Effector CD8-positive, alpha-beta T cell (primary cell): Measurements from ENCODE around the gene ZNF420.
A peak's percentile ranks its signal among the peaks of the same experiment; 100 is the strongest.
"Not testable (repeated sequence)": the region's sequence is repeated elsewhere in the genome, so short reads cannot be mapped to it uniquely, and the experiment has no call there.

Experiments used
- DNase-seq: peaks from one replicate; lab custom pipeline; 2025; lab: John Stamatoyannopoulos, UW
- total RNA-seq, 4 experiments: gene quantifications; one replicate each; lab custom pipeline; 2026; lab: John Stamatoyannopoulos, UW

Gene ZNF420
- 32.4 to 56.1 (median 43.0) reads per million in 4 experiments for total RNA-seq

- DNase-seq: peak; percentile 83
Observed at GRCh38 chr19:37077934-37078716, at the start of gene ZNF420. TSS of gene ZNF420 (plus strand) at chr19:37078433. CDS start at chr19:37089119, 10,686 bp downstream.

DNA sequence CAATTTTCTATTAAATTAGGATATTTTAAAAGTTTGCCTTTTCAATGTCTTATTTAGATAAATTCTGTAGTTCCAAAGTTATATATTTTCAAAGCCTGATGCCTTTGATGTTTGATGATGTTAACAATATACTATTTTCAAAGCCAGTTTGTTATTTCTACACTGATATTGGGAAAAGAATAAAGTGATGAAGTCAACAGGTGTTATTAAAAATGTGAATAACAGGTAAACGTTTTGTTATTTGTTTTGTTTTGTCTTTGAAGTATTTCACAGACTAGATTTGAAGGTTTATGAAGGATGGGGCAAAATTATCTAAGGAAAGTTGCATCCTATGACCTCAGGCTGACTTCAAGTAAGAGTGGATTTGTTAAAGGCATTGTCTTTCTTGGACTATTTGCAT lies 33.1 kb upstream of the ZNF420 start:
- no peak for DNase-seq

- no peak for DNase-seq
Observed at GRCh38 chr19:37055330-37055729, 22.9 kb upstream of the ZNF420 start.

DNA sequence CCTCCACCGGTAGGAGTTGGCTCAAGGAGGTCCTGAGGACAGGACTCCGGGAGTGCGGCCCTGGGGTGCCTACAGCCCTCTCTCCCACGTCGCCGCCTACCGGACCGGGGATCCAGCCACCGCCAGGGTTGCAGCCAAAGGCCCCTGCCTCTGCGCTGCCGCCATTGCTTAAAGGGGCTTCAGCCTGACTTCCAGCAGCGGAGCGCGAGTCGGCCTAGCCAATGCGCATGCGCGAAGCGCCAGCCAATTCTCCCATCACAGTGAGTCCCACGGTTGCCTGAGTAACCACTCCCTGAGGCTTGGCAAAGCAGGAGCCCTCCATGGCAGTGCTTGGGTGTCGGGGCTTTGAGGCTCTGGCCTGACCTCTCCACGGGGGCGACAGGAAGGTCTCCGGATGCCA lies 21.5 kb upstream of the ZNF420 start:
- no peak for DNase-seq

- no peak for DNase-seq
Observed at GRCh38 chr19:37059142-37059541, 19.1 kb upstream of the ZNF420 start.

- DNase-seq: not testable (repeated sequence)
Observed at GRCh38 chr19:37064886-37065285, 13.3 kb upstream of the ZNF420 start.

- DNase-seq: no peak
Observed at GRCh38 chr19:37074111-37074510, 4.1 kb upstream of the ZNF420 start.

DNA sequence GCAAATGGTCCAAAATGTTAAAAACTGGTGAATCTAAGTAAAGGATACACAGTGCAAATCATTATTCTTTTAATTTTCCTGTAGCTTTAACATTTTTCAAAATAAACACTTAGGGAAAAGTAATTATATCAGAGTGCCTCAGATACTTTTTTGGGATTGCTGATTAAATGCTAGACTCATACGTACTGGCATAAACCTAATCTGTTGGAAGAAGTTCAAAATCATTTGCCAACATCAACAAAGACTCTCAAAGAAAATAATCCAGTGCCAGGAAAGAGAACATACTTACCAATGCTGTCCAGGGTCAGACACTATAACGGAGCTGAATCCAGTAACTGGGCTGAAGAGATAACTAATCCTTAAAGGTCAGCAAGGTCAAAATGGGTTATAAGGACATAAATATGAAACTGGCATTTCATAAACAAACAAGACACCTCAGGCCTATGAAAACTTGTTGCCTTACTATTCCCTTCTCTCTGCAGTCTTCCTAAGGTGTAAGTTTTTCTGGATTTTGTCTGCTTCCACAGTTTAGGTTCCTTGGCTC lies 3.3 kb upstream of the ZNF420 start:
- DNase-seq: no peak

DNA sequence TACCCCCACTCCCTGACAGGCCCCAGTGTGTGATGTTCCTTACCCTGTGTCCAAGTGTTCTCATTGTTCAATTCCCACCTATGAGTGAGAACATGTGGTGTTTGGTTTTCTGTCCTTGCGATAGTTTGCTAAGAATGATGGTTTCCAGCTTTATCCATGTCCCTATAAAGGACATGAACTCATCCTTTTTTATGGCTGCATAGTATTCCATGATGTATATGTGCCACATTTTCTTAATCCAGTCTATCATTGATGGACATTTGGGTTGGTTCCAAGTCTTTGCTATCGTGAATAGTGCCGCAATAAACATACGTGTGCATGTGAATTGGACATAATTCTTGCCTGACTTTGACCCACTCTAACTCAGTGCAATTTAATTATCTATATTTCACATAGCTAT lies 1.7 kb upstream of the ZNF420 start:
- DNase-seq: not testable (repeated sequence)

GRCh38 chr19:37077501-37077933 lies 716 bp upstream of the ZNF420 start:
- no peak for DNase-seq

DNA sequence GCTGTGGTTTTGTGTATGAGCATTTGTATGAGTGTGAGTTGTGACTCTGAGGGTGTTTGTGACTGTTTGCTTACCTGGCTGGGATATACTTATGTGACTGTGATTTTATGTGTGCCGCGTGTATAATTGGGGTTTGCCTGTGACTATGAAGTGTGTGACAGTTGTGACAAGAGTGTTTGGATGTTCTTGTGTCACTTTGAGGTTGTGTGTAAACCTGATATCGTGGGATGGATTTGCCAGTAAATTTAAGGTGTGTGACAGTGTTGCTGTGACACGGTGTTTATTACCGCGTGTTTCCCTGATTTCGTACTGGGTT lies 442 bp downstream of the ZNF420 start:
- DNase-seq: no peak

GRCh38 chr19:37079238-37079637 lies 1.0 kb downstream of the ZNF420 start:
- no peak for DNase-seq

- DNase-seq: no peak
Observed at GRCh38 chr19:37082307-37082706, 4.1 kb downstream of the ZNF420 start.

DNA sequence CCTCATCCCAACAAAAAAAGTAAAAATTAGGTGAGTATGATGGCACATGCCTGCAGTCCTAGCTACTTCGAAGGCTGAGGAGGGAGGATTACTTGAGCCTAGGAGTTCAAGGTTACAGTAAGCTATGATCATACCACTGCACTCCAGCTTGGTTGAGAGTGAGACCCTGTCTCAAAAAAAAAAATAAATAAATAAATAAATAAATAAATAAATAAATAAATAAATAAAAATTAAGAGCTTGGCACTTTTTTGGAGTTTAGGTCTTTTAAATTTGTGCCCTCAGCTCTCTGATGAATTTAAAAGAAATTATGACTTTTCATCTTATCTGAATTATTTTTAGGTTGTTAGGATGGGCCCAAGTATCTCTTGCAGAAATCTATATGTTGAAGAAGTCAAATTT lies 8.9 kb downstream of the ZNF420 start:
- no peak for DNase-seq

DNA sequence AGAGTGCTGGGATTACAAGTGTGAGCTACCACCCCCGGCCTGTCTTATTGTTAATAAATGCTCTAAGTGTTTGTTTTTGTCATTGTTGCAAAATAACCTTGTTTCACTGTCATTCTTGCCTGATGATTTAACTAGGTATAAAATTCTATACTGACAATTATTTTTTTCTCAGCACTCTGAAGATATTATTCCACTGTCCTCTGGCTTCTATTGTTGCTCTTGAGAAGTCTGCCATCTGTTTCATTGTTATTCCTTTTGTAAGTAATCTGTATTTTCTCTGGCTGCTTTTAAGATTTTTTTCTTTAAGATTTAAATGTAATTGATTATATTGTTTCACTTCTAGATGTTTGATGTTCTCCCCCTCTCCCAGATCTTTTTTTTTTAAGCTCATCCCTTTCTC lies 17.6 kb downstream of the ZNF420 start:
- no peak for DNase-seq

DNA sequence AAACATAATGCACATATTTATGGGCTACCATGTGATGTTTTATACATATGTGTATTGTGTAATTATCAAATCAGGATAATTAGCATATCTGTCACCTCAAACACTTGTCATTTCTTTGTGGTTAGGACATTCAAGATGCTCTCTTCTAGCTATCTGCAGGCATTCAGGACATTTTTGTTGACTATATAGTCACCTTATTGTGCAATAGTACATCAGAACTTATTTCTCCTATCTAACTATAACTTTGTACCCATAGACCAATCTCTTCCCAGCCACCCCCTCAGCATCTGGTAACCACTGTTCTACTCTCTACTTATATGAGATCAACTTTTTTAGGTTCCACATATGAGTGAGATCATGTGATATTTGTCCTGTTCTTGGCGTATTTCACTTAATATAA lies 20.3 kb downstream of the ZNF420 start:
- DNase-seq: no peak

DNA sequence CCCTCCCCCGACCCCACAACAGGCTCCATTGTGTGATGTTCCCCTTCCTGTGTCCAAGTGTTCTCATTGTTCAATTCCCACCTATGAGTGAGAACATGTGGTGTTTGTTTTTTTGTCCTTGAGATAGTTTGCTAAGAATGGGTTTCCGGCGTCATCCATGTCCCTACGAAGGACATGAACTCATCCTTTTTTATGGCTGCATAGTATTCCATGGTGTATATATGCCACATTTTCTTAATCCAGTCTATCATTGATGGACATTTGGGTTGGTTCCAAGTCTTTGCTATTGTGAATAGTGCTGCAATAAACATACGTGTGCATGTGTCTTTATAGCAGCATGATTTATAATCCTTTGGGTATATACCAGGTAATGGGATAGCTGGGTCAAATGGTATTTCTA lies 25.9 kb downstream of the ZNF420 start:
- DNase-seq: not testable (repeated sequence)

GRCh38 chr19:37111753-37112152 lies 33.5 kb downstream of the ZNF420 start:
- not testable (repeated sequence) for DNase-seq

GRCh38 chr19:37114001-37114400 lies 35.8 kb downstream of the ZNF420 start:
- DNase-seq: no peak

- DNase-seq: not testable (repeated sequence)
Observed at GRCh38 chr19:37122093-37122492, 43.9 kb downstream of the ZNF420 start.

DNA sequence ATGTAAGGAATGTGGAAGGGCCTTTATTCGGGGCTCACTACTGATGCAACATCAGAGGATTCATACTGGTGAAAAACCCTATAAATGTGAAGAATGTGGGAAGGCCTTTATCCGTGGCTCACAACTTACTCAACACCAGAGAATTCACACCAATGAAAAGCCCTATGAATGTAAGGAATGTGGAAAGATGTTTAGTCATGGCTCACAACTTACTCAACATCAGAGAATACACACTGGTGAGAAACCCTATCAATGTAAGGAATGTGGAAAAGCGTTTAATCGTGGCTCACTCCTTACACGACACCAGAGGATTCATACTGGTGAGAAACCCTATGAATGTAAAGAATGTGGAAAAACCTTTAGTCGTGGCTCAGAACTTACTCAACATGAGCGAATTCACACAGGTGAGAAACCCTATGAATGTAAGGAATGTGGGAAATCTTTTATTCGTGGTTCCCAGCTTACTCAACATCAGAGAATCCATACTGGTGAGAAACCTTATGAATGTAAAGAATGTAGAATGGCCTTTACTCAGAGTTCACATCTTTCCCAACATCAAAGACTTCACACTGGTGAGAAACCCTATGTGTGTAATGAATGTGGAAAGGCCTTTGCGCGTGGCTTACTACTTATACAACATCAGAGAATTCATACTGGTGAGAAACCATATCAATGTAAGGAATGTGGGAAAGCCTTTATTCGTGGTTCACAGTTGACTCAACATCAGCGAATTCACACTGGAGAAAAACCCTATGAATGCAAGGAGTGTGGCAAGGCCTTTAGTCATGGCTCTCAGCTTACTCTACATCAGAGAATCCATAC lies 50.0 kb downstream of the ZNF420 start:
- DNase-seq: no peak

DNA sequence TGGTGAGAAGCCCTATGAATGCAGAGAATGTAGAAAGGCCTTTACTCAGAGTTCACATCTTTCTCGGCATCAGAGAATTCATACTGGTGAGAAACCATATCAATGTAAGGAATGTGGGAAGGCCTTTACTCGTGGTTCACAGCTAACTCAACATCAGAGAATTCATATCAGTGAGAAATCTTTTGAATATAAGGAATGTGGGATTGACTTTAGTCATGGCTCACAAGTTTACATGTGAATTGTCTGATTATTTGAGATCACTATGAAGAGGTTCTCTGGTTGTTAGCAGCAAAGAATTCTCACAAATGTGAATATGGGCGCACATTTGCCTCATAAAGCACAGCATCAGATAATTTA lies 50.6 kb downstream of the ZNF420 start:
- DNase-seq: no peak

DNA sequence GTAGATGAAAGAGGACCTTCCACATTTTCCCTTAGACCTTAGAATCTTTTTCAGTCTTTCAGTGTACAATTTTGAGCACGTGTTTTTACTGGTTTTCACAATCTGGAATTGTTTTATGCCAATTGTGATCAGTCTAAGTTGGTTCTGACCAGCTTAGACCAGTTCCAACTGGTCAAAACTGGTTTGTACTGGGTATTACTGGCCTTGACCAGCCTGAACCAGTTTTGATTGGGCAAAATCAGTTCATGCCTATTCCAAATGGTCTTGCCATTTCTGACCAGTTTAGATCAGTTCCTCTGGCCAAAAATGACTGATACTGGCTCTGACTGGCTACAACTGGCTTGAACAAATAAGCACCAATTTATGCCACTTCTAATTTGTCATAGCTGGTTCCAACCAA lies 57.9 kb downstream of the ZNF420 start:
- no peak for DNase-seq
